Measurements from ENCODE around the gene DRC1.

DNA sequence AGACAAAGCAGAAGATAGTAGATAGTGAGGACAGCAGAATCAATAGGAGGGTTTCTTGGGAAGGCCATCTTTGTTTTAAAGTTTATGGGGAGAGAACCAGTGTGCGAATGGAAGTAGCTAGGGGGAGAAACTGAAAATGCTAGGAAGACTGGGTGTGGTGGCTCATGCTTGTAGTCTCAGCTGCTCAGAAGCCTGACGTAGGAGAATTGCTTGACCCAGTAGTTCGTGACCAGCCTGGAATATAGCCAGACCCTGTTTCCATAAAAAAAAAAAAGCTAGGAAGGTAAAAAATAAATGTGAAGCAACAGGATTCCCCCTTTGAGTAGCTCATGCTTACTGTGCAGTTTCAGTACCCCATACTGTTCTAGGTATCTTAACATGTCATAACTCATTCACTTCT lies 19.2 kb upstream of the DRC1 start:
- TF ChIP-seq, protein P1, sequence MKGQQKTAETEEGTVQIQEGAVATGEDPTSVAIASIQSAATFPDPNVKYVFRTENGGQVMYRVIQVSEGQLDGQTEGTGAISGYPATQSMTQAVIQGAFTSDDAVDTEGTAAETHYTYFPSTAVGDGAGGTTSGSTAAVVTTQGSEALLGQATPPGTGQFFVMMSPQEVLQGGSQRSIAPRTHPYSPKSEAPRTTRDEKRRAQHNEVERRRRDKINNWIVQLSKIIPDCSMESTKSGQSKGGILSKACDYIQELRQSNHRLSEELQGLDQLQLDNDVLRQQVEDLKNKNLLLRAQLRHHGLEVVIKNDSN (IDR thresholded peaks at IDR 0.05), result no peak
- TF ChIP-seq CREB1 (IDR thresholded peaks at IDR 0.05; ENCODE audit: low read depth) (no peak), RAD21 (IDR thresholded peaks at IDR 0.05; ENCODE audit: low read depth) (no peak), EP300 (IDR thresholded peaks at IDR 0.05; ENCODE audit: borderline replicate concordance) (no peak), EGR1 (IDR thresholded peaks at IDR 0.05) (no peak), CEBPB (IDR thresholded peaks at IDR 0.05) (no peak), NFIC (IDR thresholded peaks at IDR 0.05) (no peak), YY1 (IDR thresholded peaks at IDR 0.05; ENCODE audit: low read depth) (no peak), TAF1 (IDR thresholded peaks at IDR 0.05; ENCODE audit: low read depth) (no peak), FOXM1 (IDR thresholded peaks at IDR 0.05; ENCODE audit: borderline replicate concordance, low read depth) (no peak), TEAD4 (IDR thresholded peaks at IDR 0.05) (no peak)
- TF ChIP-seq, protein P2, sequence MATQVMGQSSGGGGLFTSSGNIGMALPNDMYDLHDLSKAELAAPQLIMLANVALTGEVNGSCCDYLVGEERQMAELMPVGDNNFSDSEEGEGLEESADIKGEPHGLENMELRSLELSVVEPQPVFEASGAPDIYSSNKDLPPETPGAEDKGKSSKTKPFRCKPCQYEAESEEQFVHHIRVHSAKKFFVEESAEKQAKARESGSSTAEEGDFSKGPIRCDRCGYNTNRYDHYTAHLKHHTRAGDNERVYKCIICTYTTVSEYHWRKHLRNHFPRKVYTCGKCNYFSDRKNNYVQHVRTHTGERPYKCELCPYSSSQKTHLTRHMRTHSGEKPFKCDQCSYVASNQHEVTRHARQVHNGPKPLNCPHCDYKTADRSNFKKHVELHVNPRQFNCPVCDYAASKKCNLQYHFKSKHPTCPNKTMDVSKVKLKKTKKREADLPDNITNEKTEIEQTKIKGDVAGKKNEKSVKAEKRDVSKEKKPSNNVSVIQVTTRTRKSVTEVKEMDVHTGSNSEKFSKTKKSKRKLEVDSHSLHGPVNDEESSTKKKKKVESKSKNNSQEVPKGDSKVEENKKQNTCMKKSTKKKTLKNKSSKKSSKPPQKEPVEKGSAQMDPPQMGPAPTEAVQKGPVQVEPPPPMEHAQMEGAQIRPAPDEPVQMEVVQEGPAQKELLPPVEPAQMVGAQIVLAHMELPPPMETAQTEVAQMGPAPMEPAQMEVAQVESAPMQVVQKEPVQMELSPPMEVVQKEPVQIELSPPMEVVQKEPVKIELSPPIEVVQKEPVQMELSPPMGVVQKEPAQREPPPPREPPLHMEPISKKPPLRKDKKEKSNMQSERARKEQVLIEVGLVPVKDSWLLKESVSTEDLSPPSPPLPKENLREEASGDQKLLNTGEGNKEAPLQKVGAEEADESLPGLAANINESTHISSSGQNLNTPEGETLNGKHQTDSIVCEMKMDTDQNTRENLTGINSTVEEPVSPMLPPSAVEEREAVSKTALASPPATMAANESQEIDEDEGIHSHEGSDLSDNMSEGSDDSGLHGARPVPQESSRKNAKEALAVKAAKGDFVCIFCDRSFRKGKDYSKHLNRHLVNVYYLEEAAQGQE (IDR thresholded peaks at IDR 0.05; ENCODE audit: low read depth), result no peak
- TF ChIP-seq, protein P3, sequence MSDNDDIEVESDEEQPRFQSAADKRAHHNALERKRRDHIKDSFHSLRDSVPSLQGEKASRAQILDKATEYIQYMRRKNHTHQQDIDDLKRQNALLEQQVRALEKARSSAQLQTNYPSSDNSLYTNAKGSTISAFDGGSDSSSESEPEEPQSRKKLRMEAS (IDR thresholded peaks at IDR 0.05), result no peak
